HG03103 (cell line): Measurements from ENCODE around the gene KRTAP12-3.
"Not testable (repeated sequence)": the region's sequence is repeated elsewhere in the genome, so short reads cannot be mapped to it uniquely, and the experiment has no call there.

ENCODE experiments used
- ATAC-seq: cut with Tn5 transposase; IDR thresholded peaks from one replicate; pipeline ENCODE4 v1.9.1; 2021; ENCODE audit warnings: low read depth; ENCODE audit not compliant: unreplicated experiment

KRTAP12-3 gene

DNA sequence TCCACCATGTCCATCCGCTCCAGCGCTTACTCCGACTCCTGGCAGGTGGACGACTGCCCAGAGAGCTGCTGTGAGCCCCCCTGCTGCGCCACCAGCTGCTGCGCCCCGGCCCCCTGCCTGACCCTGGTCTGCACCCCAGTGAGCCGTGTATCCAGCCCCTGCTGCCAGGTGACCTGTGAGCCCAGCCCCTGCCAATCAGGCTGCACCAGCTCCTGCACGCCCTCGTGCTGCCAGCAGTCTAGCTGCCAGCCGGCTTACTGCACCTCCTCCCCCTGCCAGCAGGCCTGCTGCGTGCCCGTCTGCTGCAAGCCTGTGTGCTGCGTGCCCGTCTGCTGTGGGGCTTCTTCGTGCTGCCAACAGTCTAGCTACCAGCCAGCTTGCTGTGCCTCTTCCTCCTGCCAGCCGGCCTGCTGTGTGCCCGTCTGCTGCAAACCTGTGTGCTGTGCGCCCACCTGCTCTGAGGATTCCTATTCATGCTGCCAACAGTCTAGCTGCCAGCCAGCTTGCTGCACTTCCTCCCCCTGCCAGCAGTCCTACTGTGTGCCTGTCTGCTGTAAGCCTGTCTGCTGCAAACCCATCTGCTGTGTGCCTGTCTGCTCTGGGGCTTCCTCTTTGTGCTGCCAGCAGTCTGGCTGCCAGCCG, 30.4 kb upstream of the KRTAP12-3 start:
- not testable (repeated sequence) for ATAC-seq

DNA sequence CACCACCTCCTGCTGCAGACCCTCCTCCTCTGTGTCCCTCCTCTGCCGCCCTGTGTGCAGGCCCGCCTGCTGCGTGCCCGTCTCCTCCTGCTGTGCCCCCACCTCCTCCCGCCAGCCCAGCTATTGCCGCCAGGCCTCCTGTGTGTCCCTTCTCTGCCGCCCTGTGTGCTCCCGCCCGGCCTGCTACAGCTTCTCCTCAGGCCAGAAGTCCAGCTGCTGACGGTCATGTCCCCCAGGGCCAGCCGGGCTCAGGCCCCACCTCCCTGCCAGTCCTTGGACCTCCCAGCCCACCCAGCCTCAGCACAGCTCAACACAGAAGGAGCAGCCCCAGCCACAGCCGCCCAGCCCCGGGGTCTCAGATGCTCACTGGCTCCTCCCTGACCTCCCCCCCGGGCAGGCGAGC, 29.9 kb upstream of the KRTAP12-3 start:
- not testable (repeated sequence) for ATAC-seq

DNA sequence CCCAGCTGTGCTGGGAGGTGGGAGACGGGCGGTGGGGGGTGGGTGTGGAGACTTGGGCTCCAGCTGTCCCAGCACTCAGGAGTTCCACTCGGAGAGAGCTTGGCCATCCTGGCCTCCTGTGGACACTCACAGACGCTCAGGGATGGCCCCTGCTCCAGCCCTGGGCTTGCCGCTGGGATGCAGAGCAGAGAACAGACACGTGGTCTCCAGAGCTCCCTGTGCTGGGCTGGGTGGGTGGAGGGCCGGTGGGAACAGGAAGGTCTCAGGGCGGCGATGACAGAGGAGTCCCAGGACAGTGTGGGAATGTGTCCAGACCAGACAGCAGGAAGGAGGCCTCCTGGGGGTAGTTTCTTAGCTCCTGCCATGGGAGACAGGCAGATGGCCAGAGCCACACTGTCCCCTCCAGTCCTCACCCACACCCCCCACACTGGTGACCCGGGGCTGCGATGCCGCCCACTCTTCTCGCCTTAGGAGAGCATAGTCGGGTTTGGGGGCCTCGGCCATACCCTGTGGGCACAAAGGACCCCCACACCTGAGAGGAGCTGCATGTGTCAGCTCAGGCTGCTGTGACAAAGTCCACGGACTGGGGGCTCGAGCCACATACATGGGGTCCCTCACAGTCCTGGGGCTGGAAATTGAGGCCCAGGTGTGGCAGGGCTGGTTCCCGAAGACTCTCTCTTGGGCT, 28.9 kb upstream of the KRTAP12-3 start:
- no peak for ATAC-seq

GRCh38 chr21:44630440-44630839, 27.3 kb upstream of the KRTAP12-3 start:
- no peak for ATAC-seq

DNA sequence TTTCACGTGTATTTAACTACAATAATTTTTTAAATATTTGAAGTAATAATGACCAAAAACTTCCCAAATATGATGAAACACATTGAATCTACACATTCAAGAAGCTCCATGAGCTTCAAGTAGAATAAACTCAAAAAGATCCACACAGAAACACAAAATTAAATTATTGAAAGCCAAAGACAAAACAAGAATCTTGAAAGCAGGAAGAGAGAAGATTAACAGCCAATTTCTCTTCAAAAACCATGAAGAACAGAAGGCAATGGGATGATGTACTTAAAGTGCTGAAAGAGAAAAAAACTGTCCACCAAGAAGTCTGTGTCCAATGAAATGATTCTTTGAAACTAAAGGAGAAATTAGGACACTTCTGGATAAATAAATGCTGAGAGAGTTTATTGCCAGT, 25.7 kb upstream of the KRTAP12-3 start:
- ATAC-seq: no peak

DNA sequence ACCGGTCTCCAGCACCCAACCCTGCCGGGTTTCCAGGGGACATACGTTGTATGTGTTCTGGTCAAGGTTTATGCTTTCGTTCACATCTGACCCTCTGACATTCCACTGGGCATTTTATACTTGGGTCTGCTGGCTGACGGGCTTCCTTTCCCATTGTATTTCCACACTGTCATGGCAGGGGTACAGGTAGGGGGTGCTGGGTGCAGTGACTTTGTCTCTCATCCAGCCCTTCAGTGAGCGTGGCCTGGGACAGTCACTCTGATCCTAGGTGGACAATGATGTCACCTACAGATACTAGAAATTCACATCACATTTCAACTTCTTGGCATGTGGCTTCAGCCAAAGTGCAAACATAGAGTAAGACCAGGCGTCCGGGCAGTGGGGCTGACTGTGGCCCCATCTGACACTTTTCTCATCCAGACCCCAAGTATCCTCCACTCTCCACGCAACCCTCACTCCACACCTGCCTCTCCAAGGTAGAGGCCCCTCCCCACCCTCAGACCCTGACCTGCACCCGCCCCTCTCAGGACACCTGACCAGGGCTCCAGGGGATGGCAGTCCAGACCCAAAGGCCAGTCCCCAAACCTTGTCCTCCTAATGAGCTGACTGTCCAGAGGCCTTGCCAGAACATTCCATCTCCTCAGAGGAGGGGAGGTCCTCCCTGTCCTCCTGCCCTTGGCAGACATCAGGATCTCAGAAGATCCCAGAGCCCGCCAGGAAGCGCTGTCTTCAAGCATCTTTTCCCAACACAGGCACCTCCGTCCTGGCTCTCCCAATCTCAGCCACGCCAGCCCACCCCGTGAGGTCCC, 21.3 kb upstream of the KRTAP12-3 start:
- no peak for ATAC-seq

DNA sequence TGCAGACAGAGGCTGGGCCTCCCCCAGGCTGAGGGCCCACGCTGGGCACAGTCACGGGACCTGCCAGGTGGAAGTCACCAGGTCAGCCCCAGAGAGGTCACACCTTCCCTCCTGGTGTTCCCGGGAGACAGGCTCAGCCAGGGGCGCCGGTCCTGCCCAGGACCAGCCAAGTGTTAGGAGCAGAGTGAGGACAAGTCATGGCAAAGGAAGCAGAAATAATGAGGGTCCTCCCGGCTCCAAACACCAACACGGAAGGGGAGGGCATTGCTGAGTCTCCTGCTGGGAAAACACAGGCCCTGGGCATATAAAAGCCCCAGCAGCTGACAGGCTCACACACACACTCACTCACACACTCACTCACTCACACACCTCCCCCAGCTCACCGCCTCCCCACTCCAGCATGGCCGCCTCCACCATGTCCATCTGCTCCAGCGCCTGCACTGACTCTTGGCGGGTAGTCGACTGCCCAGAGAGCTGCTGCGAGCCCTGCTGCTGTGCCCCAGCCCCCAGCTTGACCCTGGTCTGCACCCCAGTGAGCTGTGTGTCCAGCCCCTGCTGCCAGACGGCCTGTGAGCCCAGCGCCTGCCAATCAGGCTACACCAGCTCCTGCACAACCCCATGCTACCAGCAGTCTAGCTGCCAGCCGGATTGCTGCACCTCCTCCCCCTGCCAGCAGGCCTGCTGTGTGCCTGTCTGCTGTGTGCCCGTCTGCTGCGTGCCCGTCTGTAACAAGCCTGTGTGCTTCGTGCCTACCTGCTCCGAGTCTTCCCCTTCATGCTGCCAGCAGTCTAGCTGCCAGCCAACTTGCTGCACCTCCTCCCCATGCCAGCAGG, 20.5 kb upstream of the KRTAP12-3 start, which contains the start of gene KRTAP10-10:
Gene KRTAP10-10, plus strand, starts transcription at position 339 of the 833 bp plus-strand sequence. Its CDS starts 62 bp downstream, at position 401.
- ATAC-seq: no peak

GRCh38 chr21:44637851-44638348, 19.8 kb upstream of the KRTAP12-3 start:
- ATAC-seq: not testable (repeated sequence)

DNA sequence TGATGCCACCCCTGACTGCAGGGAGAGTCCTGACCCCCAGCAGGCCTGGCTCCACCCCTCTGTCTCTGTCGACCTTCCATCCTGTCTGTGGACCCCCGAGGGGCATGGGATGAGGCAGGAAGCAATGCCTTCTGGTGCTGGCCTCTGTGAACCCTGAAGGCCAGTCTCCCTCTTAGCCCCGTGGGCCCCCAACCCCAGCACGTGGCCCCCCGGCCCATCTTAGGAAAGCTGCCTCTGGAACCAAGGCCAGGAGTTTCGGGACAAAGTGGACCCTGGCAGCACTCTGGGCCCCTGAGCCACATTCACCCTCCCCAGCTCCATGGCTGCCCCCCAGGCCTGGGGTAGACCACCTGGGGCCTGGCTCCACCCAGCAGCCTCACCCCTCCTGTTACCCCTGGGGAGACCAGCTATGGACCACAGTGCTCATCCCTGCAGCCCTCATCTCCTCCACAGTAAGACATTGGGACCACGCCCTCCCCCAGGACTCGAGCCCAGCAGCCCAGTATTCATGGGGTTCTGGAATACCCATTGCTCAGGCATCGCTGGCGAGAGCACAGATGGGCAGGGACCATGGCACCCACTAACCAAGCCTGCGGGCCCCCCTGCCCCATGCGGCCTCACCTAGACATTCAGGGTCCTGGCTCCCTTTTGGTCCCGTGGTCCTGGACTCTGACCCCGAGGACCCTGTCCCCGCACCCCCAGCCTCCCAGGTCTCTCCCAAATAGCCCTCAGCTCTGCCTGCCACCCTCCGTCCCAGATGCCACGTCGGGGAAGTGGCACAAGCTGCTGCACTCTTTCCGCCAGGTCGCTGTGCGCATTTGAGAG, 19.0 kb upstream of the KRTAP12-3 start:
- ATAC-seq: not testable (repeated sequence)

DNA sequence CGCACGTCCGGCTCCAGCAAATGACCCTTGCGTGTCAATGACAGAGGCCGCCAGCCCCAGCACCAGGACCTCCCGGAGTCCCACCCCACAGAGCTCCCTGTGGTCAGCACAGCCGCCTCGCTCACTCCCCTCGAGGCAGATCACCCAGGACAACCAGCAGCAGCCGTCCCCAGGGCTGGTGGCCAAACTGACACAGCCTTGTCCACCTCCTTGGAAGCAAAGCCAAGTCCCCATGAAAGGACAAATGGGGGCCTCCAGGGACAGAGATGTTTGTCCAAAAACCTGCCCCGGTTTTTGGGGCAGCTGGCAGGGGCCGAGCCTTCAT, 18.4 kb upstream of the KRTAP12-3 start:
- ATAC-seq: no peak

- no peak for ATAC-seq
These were observed 17.0 kb upstream of the KRTAP12-3 start for GRCh38 chr21:44640761-44641160.

DNA sequence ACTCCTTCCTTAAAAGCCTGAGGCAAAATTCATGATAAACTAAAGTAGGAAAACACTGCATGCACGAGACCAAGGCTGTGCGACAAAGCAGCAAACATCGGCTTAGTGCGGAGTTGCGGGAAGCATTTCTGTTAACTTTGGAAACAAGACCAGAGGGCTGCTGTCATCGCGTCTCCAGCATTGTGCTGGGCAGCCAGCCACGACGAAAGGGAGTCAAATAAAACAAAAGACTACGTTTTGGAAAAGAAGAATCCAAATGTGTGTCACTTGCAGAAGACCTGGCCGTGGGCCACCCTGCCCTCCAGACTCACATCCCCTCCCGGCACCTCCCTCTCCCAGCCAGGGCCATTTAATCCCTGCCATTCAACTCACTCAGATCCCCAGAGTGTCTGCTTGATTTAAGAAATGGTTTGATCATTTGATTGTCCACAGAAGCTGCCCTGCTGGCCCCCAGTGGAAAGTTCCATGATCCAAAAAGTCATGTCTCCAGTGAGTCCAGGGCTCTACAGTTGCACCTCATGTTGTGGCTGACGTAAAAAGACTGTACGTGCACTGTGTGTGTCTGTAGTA, 13.9 kb upstream of the KRTAP12-3 start:
- no peak for ATAC-seq

DNA sequence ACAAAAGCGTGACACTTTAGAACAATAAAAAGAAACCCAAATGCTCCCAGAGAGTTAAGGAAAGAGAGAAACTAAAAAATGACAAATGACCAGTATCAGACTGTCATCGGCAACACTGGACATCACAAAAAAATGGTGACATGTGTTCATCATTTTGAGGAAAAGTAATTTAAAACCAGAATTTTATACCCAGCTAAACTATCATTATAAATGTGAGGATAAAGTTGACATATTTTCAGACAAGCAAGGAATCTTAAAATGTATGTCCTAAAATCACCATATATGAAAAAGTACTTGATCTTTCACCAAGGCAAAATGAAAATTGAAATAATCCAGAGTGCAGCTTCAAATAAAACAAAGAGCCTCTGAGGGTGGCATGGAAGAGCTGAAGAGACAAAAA, 12.9 kb upstream of the KRTAP12-3 start:
- ATAC-seq: no peak

DNA sequence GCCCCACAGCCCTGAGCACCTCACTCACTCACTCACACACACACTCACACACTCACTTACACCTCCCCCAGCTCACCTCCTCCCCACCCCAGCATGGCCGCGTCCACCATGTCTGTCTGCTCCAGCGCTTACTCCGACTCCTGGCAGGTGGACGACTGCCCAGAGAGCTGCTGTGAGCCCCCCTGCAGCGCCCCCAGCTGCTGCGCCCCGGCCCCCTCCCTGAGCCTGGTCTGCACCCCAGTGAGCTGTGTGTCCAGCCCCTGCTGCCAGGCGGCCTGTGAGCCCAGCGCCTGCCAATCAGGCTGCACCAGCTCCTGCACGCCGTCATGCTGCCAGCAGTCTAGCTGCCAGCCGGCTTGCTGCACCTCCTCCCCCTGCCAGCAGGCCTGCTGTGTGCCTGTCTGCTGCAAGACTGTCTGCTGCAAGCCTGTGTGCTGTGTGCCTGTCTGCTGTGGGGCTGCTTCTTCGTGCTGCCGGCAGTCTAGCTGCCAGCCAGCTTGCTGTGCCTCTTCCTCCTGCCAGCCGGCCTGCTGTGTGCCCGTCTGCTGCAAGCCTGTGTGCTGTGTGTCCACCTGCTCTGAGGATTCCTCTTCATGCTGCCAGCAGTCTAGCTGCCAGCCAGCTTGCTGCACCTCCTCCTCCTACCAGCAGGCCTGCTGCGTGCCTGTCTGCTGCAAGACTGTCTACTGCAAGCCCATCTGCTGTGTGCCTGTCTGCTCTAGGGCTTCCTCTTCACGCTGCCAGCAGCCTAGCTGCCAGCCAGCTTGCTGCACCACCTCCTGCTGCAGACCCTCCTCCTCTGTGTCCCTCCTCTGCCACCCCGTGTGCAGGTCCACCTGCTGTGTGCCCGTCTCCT, 11.1 kb upstream of the KRTAP12-3 start, which contains the start of gene KRTAP10-11:
Gene KRTAP10-11, plus strand, starts transcription at position 49 of the 856 bp plus-strand sequence. Its CDS starts 45 bp downstream, at position 94.
- not testable (repeated sequence) for ATAC-seq

GRCh38 chr21:44647222-44647552, 10.5 kb upstream of the KRTAP12-3 start:
- ATAC-seq: no peak

DNA sequence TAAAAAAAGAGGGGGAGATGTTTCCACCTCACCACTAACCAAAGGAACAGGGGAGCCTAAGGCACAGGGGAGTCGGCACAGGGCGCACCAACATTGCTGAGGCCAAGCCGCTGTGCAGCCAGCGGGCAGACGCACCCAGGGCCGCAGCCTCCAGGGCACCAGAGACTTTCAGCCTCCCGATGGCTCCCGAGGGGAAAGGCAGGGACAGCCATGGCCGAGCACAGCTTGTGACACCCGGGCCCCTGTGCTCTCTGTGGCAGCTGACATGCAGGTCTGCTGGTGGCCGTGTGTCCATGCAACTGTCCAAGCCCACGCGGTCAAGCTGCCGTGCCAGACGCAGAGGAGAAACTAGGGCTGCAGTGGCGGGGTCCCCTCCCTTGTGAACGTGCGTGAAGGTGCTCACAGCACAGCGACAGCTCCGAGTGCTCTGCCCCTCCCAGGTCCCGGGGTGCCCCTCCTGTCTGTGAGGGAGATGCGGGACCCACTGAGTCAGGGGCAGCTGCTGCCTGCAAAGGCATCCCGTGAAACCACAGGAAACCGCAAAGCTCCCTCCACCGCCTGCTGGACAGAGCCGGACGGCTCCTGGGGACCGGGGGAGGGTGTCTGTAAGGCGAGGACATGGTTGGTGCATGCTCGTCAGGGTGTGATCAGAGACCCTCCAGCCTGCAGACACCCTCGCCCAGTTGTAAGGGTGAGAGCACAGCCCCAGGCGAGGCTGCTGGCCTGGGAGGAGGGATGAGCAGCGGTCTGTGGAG, 9.0 kb upstream of the KRTAP12-3 start:
- ATAC-seq: no peak

DNA sequence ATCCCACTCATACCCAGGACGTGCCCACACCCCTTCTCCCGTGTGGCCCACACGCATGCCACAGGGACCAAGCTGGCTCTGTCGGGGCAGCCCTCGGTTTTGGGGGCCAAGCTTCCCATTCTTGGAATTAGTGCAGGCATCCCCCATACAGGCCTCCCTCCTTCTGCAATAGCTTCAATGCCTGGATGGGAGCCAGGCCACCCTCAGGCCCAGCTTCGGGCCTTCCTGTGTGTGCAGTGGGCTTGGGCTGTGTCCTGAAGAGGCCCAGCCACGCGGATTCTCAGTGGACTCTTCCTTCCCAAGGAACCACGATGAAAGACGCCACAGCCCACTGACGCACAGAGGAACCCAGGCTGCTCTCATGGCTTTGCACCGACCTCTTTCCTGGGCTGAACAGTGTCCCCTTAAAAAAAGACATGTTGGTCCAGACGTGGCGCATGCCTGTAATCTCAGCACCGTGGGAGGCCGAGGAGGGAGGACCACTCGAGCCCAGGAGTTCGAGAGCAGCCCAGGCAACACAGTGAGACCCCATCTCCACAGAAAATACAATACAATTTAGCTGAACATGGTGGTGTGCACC, 8.1 kb upstream of the KRTAP12-3 start:
- ATAC-seq: no peak
